ENCODE data around the gene MAP3K5.
A peak's percentile ranks its signal among the peaks of the same experiment; 100 is the strongest.
"Not testable (repeated sequence)": the region's sequence is repeated elsewhere in the genome, so short reads cannot be mapped to it uniquely, and the experiment has no call there.

Gene MAP3K5

DNA sequence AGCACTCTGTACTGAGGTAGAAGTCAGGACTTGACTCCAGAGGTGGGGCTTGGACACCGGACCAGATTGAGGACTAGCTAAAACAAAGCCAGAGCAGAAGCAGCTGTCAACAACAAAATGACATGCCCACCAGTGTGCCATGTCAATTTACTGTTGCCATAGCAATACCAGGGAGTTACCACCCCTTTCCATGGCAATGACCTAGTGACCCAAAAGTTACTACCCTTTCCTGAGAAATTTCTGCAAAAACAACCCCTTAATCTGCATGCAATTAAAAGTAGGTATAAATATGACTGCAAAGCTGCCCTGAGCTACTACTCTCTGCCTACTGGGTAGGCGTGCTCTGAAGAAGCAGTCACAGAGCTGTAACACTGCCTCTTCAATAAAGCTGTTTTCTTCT is 21.0 kb downstream of the MAP3K5 start:
- DNase-seq (ENCODE audit: low spot score), result no peak

DNA sequence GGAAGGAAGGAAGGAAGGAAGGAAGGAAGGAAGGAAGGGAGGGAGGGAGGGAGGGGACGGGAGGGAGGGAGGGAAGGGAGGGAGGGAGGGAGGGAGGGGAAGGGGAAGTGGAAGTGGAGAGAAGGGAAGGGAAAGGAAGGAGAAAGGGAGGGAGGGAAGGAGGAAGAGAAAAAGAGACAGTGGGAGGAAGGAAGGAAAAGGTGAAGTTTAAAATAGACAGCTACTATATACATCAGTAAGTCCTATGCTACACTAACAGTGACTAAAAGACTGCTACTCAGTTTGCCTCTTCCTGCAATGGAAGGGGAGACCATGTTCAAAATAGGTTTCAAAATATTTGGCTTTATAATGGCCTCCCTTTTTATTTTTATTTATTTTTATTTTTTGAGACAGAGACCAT is 22.5 kb downstream of the MAP3K5 start:
- DNase-seq (ENCODE audit: low spot score), result no peak

DNA sequence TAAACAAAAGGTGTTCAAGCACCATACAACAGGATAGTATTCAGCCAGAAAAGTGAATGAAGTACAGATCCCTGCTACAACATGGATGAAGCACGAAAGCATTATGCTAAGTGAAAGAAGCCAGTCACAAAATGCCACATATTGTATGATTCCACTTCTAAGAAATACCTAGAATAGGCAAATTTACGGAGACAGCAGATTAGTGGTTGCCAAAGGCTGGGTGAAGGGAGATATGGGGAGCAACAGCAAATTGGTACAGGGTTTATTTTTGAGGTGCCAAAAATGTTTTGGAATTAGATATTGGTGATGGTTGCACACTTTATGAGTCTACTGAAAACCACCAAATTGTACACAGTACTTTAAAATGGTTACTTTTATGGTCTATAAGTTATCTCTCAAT is 23.2 kb downstream of the MAP3K5 start:
- DNase-seq (ENCODE audit: low spot score), result no peak

- DNase-seq (ENCODE audit: low spot score), result no peak
Measured at GRCh38 chr6:136767570-136768309, 24.5 kb downstream of the MAP3K5 start.

- DNase-seq (ENCODE audit: low spot score), result no peak
Measured at GRCh38 chr6:136767103-136767502, 25.2 kb downstream of the MAP3K5 start.

DNA sequence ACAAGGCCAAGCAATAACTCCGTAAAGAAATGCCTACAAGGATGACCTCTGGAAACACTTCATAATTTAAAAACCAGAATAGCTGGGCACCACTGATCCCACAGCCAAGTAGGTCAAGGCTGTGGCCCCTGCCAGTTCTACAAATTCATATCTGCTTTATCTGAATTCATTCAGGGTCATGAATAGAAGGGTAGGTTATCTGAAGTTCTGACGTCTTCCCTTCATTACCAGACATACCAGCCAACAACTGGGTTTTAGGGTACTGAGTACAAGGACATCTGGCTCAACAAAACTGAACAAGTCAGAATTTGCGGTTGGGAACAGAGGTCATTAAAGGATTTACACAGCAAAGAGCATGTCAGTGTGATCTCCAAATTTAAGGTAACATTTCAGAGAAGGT is 26.0 kb downstream of the MAP3K5 start:
- DNase-seq (ENCODE audit: low spot score), result no peak

DNA sequence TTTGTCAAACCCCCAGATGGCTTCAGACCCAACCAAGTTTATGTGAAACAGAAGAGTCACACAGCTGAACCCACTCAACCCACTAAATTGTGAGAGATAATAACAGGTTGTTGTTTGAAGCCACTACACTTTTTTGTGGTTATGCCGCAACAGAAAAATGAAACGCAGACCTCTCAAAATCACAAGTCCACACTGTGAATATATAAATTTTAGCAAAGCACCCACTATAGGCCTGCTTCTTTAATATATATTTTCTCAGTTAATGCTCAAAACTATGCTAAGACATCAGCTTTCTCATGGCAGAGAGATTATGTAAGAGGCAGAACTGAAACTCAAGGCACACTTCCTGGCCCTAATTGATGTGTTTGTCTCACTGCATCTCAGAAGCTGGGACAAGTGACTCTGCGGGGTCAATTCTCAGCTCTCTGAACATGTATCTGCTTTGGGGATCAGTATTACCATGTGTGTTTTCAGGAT is 27.7 kb downstream of the MAP3K5 start:
- DNase-seq (ENCODE audit: low spot score), result no peak

- no peak for DNase-seq (ENCODE audit: low spot score)
Measured at GRCh38 chr6:136763716-136764516, 28.4 kb downstream of the MAP3K5 start.

GRCh38 chr6:136763255-136763654 is 29.0 kb downstream of the MAP3K5 start:
- no peak for DNase-seq (ENCODE audit: low spot score)

GRCh38 chr6:136762022-136762975 is 30.0 kb downstream of the MAP3K5 start:
- no peak for DNase-seq (ENCODE audit: low spot score)

DNA sequence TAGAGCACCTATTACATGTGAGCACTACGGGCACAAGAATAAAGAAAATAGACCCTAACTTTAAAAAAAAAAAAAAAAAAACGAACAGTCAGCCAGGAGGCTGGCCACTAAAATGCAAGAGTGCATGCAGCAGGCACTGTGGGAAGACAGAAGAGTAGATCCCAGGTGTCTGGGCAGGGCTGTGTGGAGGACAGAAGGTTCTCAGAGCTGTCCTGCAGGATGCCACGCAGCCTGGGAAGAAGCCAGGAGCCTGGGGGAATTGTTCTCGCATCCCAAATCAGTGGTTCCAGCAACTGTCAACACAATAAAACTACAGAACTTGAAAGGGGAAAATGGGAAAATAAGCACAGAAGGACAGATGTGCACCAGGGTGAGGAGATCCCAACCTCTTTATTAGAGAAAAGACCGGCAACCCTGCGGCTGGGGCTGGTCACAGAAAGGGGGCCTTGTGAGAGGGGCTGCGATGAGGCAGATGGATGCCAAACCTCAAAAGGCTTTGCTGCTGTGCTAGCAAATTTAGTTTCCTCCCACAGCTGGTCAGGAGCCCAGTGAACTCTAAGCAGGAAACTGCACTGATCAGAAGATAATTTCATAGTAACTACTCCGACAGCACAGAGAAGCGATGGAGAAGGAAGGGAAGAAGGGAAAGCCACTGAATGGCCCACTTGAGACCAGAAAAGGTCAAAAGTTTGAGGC is 30.9 kb downstream of the MAP3K5 start:
- no peak for DNase-seq (ENCODE audit: low spot score)

GRCh38 chr6:136760781-136761180 is 31.5 kb downstream of the MAP3K5 start:
- DNase-seq (ENCODE audit: low spot score), result not testable (repeated sequence)

GRCh38 chr6:136757150-136757549 is 35.1 kb downstream of the MAP3K5 start:
- no peak for DNase-seq (ENCODE audit: low spot score)

GRCh38 chr6:136754820-136755219 is 37.5 kb downstream of the MAP3K5 start:
- no peak for DNase-seq (ENCODE audit: low spot score)

- no peak for DNase-seq (ENCODE audit: low spot score)
Measured at GRCh38 chr6:136753624-136754023, 38.7 kb downstream of the MAP3K5 start.

- DNase-seq (ENCODE audit: low spot score), result no peak
Measured at GRCh38 chr6:136752554-136752953, 39.7 kb downstream of the MAP3K5 start.

DNA sequence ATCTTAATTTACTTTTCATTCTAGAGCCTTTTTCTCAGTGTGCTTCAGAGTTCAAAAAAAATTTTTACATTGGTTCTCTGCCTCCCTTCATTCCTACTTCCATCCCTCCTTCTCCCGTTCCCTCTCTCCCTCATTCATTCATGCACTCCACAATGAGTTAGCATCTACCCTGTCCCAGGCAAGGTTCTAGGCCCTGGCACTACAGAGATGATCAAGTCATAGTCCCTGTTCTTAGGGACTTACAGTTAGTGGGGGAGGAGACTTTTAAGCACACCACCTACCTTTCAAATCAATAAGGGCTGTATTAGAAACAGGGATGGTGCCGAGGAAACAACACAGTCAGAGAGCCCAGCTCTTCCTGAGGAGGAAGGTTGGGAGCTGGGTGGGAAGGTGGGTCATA is 40.3 kb downstream of the MAP3K5 start:
- no peak for DNase-seq (ENCODE audit: low spot score)

DNA sequence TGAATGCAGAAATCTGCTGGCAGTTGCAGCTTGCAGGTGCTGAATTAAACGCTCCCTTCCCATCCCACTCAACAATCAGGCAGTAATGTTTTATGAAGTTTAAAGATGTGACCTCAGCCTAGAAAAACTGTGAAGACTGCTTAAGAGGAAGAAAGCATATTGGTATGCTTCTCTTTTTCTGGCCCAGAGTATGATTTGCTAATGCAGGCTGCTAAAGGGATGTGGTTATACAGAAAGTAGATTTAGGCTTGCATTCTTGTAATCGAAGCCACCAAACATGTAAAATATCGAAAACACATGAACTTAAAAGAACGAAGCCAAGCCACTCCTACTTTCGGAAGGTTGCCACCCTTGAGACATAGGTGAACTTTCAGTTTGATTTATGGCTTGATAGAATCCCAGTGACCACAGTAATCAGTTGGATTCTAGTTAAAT is 40.7 kb downstream of the MAP3K5 start:
- DNase-seq (ENCODE audit: low spot score), result no peak

- DNase-seq (ENCODE audit: low spot score), result no peak
Measured at GRCh38 chr6:136750696-136751521, 41.4 kb downstream of the MAP3K5 start.

- peak; percentile 2 for DNase-seq (ENCODE audit: low spot score)
Measured at GRCh38 chr6:136749359-136749997, 42.8 kb downstream of the MAP3K5 start.
